ENCODE results near the gene COX4I2.

The COX4I2 gene

GRCh38 chr20:31693402-31693801 lies 55.7 kb downstream of the COX4I2 start:
- DNase-seq (ENCODE audit: extremely low read depth in 1 of 2, low read depth in 1 of 2): no peak

DNA sequence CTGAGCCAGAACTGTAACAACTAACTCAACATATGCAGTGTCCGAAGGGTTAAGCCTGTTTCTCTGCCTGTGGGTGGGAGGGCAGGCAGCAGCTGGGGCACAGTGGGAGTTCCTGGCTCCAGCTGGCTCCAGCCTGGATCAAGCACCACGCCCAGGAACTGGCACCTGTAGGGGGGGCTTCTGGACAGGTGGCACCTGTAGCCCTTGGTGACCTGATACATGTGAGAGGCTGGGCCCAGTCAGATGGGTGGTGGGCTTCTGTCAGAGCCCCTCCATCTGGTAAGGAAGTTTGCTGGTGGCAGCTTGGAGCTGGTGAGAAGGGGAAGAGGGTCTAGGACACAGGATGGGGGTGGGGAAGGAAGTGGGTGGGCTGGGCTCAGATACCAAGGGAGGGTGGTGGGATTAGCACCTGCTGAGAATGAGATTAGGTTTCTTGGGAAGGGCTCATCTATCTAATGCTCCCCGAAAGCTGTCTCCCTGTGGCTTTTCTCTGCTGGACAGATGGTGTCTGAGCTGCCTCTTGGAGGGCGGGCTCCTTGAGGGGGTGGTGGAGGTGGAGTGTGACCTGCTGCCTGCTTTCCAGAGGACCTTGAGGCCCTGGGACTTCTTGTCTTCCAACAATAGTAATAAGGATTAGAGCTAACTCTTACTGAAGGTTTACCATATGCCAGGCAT lies 56.4 kb downstream of the COX4I2 start:
- no peak for DNase-seq (ENCODE audit: extremely low read depth in 1 of 2, low read depth in 1 of 2)

All from stimulated activated CD8-positive, alpha-beta memory T cell treated with anti-CD3 and anti-CD28 coated beads, Interleukin-7, amount 100 ng/mL, for 48 hours (primary cell).